ENCODE data around the gene GDF3.

DNA sequence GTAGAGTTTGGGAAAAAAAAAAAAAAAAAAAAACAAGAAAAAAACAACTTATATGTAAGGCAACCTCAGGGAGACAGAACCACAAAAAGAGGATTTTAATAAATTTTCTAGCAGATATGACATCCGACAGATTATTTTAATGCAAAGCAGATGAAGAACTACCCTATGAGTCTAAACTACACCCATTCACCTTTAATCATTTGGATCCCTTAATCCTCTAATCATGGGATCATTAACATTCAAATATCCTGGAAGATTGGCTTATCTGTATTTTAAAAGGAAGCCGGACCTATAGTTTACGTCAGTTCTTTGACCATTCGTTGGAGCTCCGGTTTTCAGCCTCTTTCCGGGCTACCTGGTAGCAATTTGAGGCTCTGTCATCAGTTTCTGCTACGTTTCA is 15.6 kb upstream of the GDF3 start, which contains the start of gene DPPA3:
- TF ChIP-seq POLR2A (IDR thresholded peaks at IDR 0.05) (no peak), POLR2AphosphoS5 (IDR thresholded peaks at IDR 0.05) (no peak)
- TF ChIP-seq, protein P1, sequence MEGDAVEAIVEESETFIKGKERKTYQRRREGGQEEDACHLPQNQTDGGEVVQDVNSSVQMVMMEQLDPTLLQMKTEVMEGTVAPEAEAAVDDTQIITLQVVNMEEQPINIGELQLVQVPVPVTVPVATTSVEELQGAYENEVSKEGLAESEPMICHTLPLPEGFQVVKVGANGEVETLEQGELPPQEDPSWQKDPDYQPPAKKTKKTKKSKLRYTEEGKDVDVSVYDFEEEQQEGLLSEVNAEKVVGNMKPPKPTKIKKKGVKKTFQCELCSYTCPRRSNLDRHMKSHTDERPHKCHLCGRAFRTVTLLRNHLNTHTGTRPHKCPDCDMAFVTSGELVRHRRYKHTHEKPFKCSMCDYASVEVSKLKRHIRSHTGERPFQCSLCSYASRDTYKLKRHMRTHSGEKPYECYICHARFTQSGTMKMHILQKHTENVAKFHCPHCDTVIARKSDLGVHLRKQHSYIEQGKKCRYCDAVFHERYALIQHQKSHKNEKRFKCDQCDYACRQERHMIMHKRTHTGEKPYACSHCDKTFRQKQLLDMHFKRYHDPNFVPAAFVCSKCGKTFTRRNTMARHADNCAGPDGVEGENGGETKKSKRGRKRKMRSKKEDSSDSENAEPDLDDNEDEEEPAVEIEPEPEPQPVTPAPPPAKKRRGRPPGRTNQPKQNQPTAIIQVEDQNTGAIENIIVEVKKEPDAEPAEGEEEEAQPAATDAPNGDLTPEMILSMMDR (IDR thresholded peaks at IDR 0.05), result no peak

All from transverse colon (tissue), 4 donors.